GM23248 (cell line): Measurements from ENCODE around the gene CLCN1.

Source experiments
- EZH2 ChIP-seq: fragments of 200-600 bp; sonication (generic); IDR thresholded peaks from 2 replicates; pipeline ENCODE4 v1.6.1; 2018; ENCODE audit warnings: antibody characterized with exemption, mild to moderate bottlenecking; ENCODE audit not compliant: insufficient read depth, poor library complexity, severe bottlenecking
- EZH2phosphoT487 ChIP-seq: fragments of 200-600 bp; sonication (generic); IDR thresholded peaks from 2 replicates; pipeline ENCODE4 v1.6.1; 2018; ENCODE audit warnings: antibody characterized with exemption, moderate library complexity, mild to moderate bottlenecking, low read depth; ENCODE audit not compliant: insufficient read depth

DNA sequence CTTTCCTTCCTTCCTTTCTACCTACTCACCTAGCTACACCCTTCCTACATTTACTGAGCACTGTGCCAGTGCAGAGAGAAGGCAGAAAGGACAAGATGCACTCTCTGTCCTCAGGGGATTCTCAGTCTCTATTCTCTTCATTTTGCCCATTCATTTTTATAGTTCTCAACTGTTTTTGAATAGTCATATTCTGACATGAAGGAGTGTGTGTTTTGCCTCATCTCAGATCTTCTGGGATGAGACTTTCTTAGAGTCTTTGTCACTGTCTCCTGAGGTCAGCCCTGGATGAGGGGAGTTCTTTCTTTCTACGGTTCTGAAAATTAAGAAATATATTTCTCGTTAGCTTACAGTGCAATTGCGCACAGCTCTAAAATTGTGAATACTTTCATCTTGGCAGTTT lies 21.3 kb downstream of the CLCN1 start:
- TF ChIP-seq EZH2phosphoT487 (no peak), EZH2 (no peak)
